B cell (primary cell): ENCODE measurements around the gene LCOR. TPM values are rescaled to one million over a fixed set of nuclear protein-coding genes. Genes with fewer than 3 reads are reported as not detected.
A peak's percentile ranks its signal among the peaks of the same experiment; 100 is the strongest.

Experiments used
- ATAC-seq: fragments of 200-7000 bp; cut with Tn5 transposase; one replicate; pipeline ENCODE4 v1.10.0; 2021; ENCODE audit warnings: low read depth, mild to moderate bottlenecking, moderate number of reproducible peaks, moderate library complexity
- CTCF ChIA-PET: fragments of 350-600 bp; sonication (Branson Sonifier 250); formaldehyde crosslinking; loops from one replicate; lab custom pipeline; 2021; ENCODE audit warnings: antibody characterized with exemption, inconsistent platforms; lab: Charles Lee
- POLR2A ChIA-PET: fragments of 350-600 bp; sonication (Branson Sonifier 250); formaldehyde crosslinking; loops from one replicate; lab custom pipeline; 2021; ENCODE audit warnings: antibody characterized with exemption; lab: Charles Lee
- DNase-seq: peaks from one replicate; pipeline ENCODE4 v3.0.0; 2013
- H2AFZ ChIP-seq: 2 replicates; pipeline ENCODE4 v1.6.1; 2012; ENCODE audit warnings: mild to moderate bottlenecking, low read depth, low read length; ENCODE audit not compliant: insufficient read depth, poor library complexity, severe bottlenecking
- H3K27ac ChIP-seq, 2 donors: 1 replicate in 1 of 2; 2 replicates in 1 of 2; pipeline ENCODE4 v1.5.1; 2012 to 2013; ENCODE audit warnings: low read length in 2 of 2, mild to moderate bottlenecking in 2 of 2, moderate library complexity in 1 of 2
- H3K27me3 ChIP-seq, 4 experiments: fragments of 200-600 bp in 1 of 4; sonication (generic) in 1 of 4; replicated peaks in 1 of 4; 1 replicate in 2 of 4; 2 replicates in 2 of 4; pipeline versions ENCODE4 v1.6.1 to v1.7.0; 2013 to 2016; ENCODE audit warnings: low read length in 3 of 4, mild to moderate bottlenecking in 2 of 4, mixed read lengths in 1 of 4, moderate library complexity in 1 of 4; ENCODE audit not compliant: insufficient read depth in 4 of 4, control insufficient read depth in 3 of 4; ENCODE audit errors: control extremely low read depth in 1 of 4
- H3K36me3 ChIP-seq, 2 experiments: replicated peaks in 1 of 2; 1 replicate in 1 of 2; 2 replicates in 1 of 2; pipeline versions ENCODE4 v1.6.1 to v1.7.1; 2013; ENCODE audit warnings: low read length in 1 of 2; ENCODE audit not compliant: insufficient read depth in 2 of 2, control insufficient read depth in 1 of 2; ENCODE audit errors: control extremely low read depth in 1 of 2, extremely low read depth in 1 of 2
- H3K4me1 ChIP-seq, 2 donors: fragments of 200-600 bp in 1 of 2; sonication (generic) in 1 of 2; 1 replicate in 1 of 2; 2 replicates in 1 of 2; pipeline versions ENCODE4 v1.5.1 to v1.6.1; 2013 to 2017; ENCODE audit warnings: low read length in 2 of 2; ENCODE audit not compliant: control insufficient read depth in 2 of 2, insufficient read depth in 2 of 2
- H3K4me2 ChIP-seq: replicated peaks from 2 replicates; pipeline ENCODE3; 2012; ENCODE audit warnings: mild to moderate bottlenecking, low read depth, low read length; ENCODE audit not compliant: poor library complexity, severe bottlenecking
- H3K4me3 ChIP-seq, 5 experiments: fragments of 200-600 bp in 1 of 5; sonication (generic) in 1 of 5; 1 replicate in 3 of 5; 2 replicates in 2 of 5; pipeline versions ENCODE4 v1.5.1 to v1.7.0; 2011 to 2016; ENCODE audit warnings: low read length in 4 of 5, mild to moderate bottlenecking in 4 of 5, low read depth in 2 of 5, control low read depth in 1 of 5, moderate library complexity in 1 of 5; ENCODE audit not compliant: insufficient read depth in 1 of 5; ENCODE audit errors: control extremely low read depth in 1 of 5, extremely low read depth in 1 of 5
- H3K79me2 ChIP-seq: fragments of 200-600 bp; sonication (generic); one replicate; pipeline ENCODE4 v1.6.0; 2016; ENCODE audit warnings: low read length; ENCODE audit not compliant: control insufficient read depth, insufficient read depth
- H3K9ac ChIP-seq: fragments of 200-600 bp; sonication (generic); 2 replicates; pipeline ENCODE4 v1.6.1; 2017; ENCODE audit warnings: mild to moderate bottlenecking, low read length, moderate library complexity
- H3K9me3 ChIP-seq, 3 donors: one replicate each; pipeline versions ENCODE4 v1.6.1 to v1.7.1; 2013; ENCODE audit warnings: low read length in 2 of 3; ENCODE audit not compliant: control insufficient read depth in 2 of 3, insufficient read depth in 1 of 3; ENCODE audit errors: control extremely low read depth in 1 of 3
- H4K20me1 ChIP-seq: 2 replicates; pipeline ENCODE4 v1.6.0; 2012; ENCODE audit warnings: mild to moderate bottlenecking, low read length; ENCODE audit not compliant: insufficient read depth, control insufficient read depth, poor library complexity, severe bottlenecking
- H3K27ac Mint-ChIP-seq: one replicate; pipeline ENCODE4 v1.8.0; 2021; ENCODE audit warnings: mixed read lengths
- H3K27me3 Mint-ChIP-seq: one replicate; pipeline ENCODE4 v1.8.0; 2021; ENCODE audit warnings: mixed read lengths
- H3K4me1 Mint-ChIP-seq: one replicate; pipeline ENCODE4 v1.8.0; 2021; ENCODE audit warnings: mixed read lengths
- H3K4me3 Mint-ChIP-seq: one replicate; pipeline ENCODE4 v1.8.0; 2021; ENCODE audit warnings: mixed read lengths
- H3K9me3 Mint-ChIP-seq: one replicate; pipeline ENCODE4 v1.8.0; 2022; ENCODE audit warnings: mixed read lengths; ENCODE audit not compliant: insufficient read depth
- EZH2 ChIP-seq: IDR thresholded peaks from 2 replicates; pipeline ENCODE4 v1.6.1; 2012; ENCODE audit warnings: borderline replicate concordance, low read depth, mild to moderate bottlenecking, moderate library complexity, low read length; ENCODE audit not compliant: insufficient read depth, poor library complexity, severe bottlenecking
- WGBS: methylation state at CpG from one replicate; pipeline ENCODE4 v1.1.5; 2013; ENCODE audit warnings: missing lambda C conversion rate; ENCODE audit not compliant: insufficient coverage; 5-methylcytosine and 5-hydroxymethylcytosine counted together
- intact Hi-C: fragments of 100-400 bp; cut with micrococcal nuclease; formaldehyde crosslinking; loops from one replicate; pipeline ENCODE4 v1.10.0; 2022
- polyA plus RNA-seq: library from polyadenylated mRNA; depleted of rRNA; stranded (reverse); fragments of >200 nt; gene quantifications from 2 replicates; pipeline ENCODE4 v1.2.3, GENCODE V29; 2012
- total RNA-seq, 2 donors: library from RNA; stranded (reverse); fragments of 120-200 nt in 1 of 2; gene quantifications; 1 replicate in 1 of 2; 2 replicates in 1 of 2; pipeline versions ENCODE4 v1.2.3 to v1.2.4, GENCODE V29; 2013 to 2022
- TF ChIP-seq, protein P1 (sequence below): fragments of 200-600 bp; IDR thresholded peaks from one replicate; pipeline ENCODE4 v1.8.0; 2022; ENCODE audit warnings: antibody characterized with exemption, mild to moderate bottlenecking

LCOR gene
- total and polyA plus RNA-seq, 2 donors (not counting 1 experiment from before 2014, with no cell fraction given) = 5.1 to 70.0 TPM

DNA sequence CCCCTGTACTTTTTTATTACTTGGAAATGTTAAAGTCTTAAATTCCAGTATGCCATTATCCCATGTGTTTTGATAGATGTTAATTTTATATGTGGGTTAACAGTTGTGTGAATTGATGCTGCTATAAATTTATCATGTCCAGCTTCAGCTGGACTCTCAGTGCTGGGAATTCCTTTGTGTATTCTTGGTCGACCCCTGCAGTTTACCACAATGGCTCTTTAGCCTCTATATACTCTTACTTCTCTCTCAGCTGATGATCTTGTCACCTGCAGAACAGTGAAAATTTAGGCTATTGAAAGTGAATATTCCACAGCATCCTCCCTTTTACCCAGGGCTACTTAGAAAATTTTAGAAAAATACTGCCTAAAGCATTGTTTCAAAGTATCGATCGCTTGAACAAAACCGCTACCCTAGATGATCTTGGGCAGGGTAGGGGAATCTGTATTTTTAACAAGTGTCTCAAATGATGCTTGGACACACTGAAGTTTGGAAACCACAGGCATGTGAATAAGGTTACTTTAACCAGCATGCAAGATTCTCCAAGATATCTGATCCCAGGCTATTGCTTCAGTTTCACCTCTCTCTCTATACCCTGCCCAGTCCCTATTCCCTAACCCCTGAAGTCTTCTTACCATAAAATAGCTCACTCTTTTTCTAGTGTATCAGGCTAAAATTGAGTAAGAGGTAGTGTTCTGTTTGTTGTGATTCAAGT lies 25.4 kb downstream of the LCOR start:
- H3K27ac Mint-ChIP-seq = no peak overlapping the region
- no peak overlapping the region for H3K4me3 Mint-ChIP-seq

More for the DNA sequence above, 25.4 kb downstream of the LCOR start:
- intact Hi-C loops = no loop called here
- Histone ChIP-seq H3K9ac (no peak overlapping the region), H3K27me3 (no peaks in the 10 kb centered on the region), H4K20me1 (peaks cover 88% of the 10 kb centered on the region), H3K27ac (peak overlapping the region in 1 of 2 donors; percentile 7), H3K4me1 (peaks cover 37 to 45% of the 10 kb centered on the region in 2 donors), H3K4me3 (no peak overlapping the region), H3K4me2 (no peak overlapping the region), H3K9me3 (no peaks in the 10 kb centered on the region), H2AFZ (no peak overlapping the region), H3K79me2 (peaks cover 100% of the 10 kb centered on the region), H3K36me3 (peaks cover 0 to 23% of the 10 kb centered on the region in 2 experiments)
- no peak for DNase-seq
- no peak for ATAC-seq
- peaks cover 74% of the 10 kb centered on the region for H3K4me1 Mint-ChIP-seq
- no peaks in the 10 kb centered on the region for H3K27me3 Mint-ChIP-seq
- no peak for TF ChIP-seq EZH2
- TF ChIP-seq, protein P1, sequence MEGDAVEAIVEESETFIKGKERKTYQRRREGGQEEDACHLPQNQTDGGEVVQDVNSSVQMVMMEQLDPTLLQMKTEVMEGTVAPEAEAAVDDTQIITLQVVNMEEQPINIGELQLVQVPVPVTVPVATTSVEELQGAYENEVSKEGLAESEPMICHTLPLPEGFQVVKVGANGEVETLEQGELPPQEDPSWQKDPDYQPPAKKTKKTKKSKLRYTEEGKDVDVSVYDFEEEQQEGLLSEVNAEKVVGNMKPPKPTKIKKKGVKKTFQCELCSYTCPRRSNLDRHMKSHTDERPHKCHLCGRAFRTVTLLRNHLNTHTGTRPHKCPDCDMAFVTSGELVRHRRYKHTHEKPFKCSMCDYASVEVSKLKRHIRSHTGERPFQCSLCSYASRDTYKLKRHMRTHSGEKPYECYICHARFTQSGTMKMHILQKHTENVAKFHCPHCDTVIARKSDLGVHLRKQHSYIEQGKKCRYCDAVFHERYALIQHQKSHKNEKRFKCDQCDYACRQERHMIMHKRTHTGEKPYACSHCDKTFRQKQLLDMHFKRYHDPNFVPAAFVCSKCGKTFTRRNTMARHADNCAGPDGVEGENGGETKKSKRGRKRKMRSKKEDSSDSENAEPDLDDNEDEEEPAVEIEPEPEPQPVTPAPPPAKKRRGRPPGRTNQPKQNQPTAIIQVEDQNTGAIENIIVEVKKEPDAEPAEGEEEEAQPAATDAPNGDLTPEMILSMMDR = no peak
- CTCF ChIA-PET = no interaction called here
- 80% methylated on average over 1 of the region's 4 CpGs for whole genome bisulfite sequencing
- POLR2A ChIA-PET = no interaction called here
- no peaks in the 10 kb centered on the region for H3K9me3 Mint-ChIP-seq
